GM12878 (cell line): Measurements from ENCODE around the gene MCOLN3. TPM values are rescaled to one million over a fixed set of nuclear protein-coding genes. Genes with fewer than 3 reads are reported as not detected.

Source experiments
- BCL11A ChIP-seq: IDR thresholded peaks from 2 replicates; pipeline ENCODE4 v1.6.1; 2011; ENCODE audit warnings: low read depth, low read length
- BHLHE40 ChIP-seq, 2 experiments: fragments of 450-650 bp in 1 of 2; IDR thresholded peaks; 2 replicates each; pipeline ENCODE4 v1.6.1; 2011 to 2017; ENCODE audit warnings: low read depth in 2 of 2, borderline replicate concordance in 1 of 2, improper control_type of control experiment in 1 of 2, low read length in 1 of 2, mild to moderate bottlenecking in 1 of 2
- CBX5 ChIP-seq: sonication (generic); IDR thresholded peaks from 2 replicates; pipeline ENCODE4 v1.6.1; 2016; ENCODE audit warnings: low read depth, moderate library complexity, mild to moderate bottlenecking, inconsistent platforms
- CEBPZ ChIP-seq: fragments of 150-350 bp; IDR thresholded peaks from 2 replicates; pipeline ENCODE4 v1.6.1; 2016; ENCODE audit warnings: low read depth, low read length
- CTCF ChIP-seq, 3 experiments: IDR thresholded peaks in 2 of 3; conservative IDR thresholded peaks in 1 of 3; 2 replicates each; pipeline ENCODE4 v1.5.1; 2011; ENCODE audit warnings: low read depth in 3 of 3, low read length in 3 of 3, mild to moderate bottlenecking in 3 of 3, control low read depth in 2 of 3, moderate library complexity in 2 of 3, inconsistent platforms in 1 of 3, mixed read lengths in 1 of 3; ENCODE audit not compliant: control insufficient read depth in 2 of 3, insufficient read depth in 1 of 3; ENCODE audit errors: extremely low read depth in 1 of 3
- DPF2 ChIP-seq: fragments of 450-650 bp; IDR thresholded peaks from 2 replicates; pipeline ENCODE4 v1.6.1; 2017; ENCODE audit warnings: mild to moderate bottlenecking
- IKZF1 ChIP-seq: fragments of 450-650 bp; conservative IDR thresholded peaks from 2 replicates; pipeline ENCODE4 v1.6.1; 2017; ENCODE audit warnings: antibody characterized with exemption, mild to moderate bottlenecking
- NKRF ChIP-seq: fragments of 450-650 bp; conservative IDR thresholded peaks from 2 replicates; pipeline ENCODE4 v1.6.1; 2017; ENCODE audit warnings: mild to moderate bottlenecking, moderate library complexity
- PKNOX1 ChIP-seq: fragments of 450-650 bp; IDR thresholded peaks from 2 replicates; pipeline ENCODE4 v1.6.1; 2016; ENCODE audit warnings: mild to moderate bottlenecking
- POLR2A ChIP-seq: IDR thresholded peaks from 2 replicates; pipeline ENCODE4 v1.6.1; 2011; ENCODE audit warnings: low read depth, mild to moderate bottlenecking, low read length
- POLR2AphosphoS2 ChIP-seq: IDR thresholded peaks from 2 replicates; pipeline ENCODE4 v1.6.1; 2011; ENCODE audit warnings: low read depth, mild to moderate bottlenecking, low read length, improper control_type of control experiment, moderate library complexity
- SRF ChIP-seq, 2 experiments: IDR thresholded peaks; 2 replicates each; pipeline ENCODE4 v1.6.1; 2011; ENCODE audit warnings: low read depth in 2 of 2, low read length in 2 of 2, mild to moderate bottlenecking in 1 of 2, moderate library complexity in 1 of 2
- STAT1 ChIP-seq: fragments of 450-650 bp; conservative IDR thresholded peaks from 2 replicates; pipeline ENCODE4 v1.6.1; 2014; ENCODE audit warnings: antibody characterized with exemption, mild to moderate bottlenecking
- SUZ12 ChIP-seq: fragments of 200-600 bp; sonication (generic); IDR thresholded peaks from one replicate; pipeline ENCODE4 v1.6.1; 2018; ENCODE audit warnings: antibody characterized with exemption, mild to moderate bottlenecking; ENCODE audit not compliant: unreplicated experiment
- ZBED1 ChIP-seq: IDR thresholded peaks from 2 replicates; pipeline ENCODE4 v1.6.1; 2016; ENCODE audit warnings: borderline replicate concordance
- ZNF384 ChIP-seq: IDR thresholded peaks from 2 replicates; pipeline ENCODE4 v1.6.1; 2012; ENCODE audit warnings: low read depth, mild to moderate bottlenecking, low read length, improper control_type of control experiment, borderline replicate concordance
- ZNF592 ChIP-seq: fragments of 450-650 bp; IDR thresholded peaks from 2 replicates; pipeline ENCODE4 v1.6.1; 2017; ENCODE audit warnings: mild to moderate bottlenecking, moderate library complexity
- polyA plus RNA-seq, 11 experiments: library from polyadenylated mRNA; depleted of rRNA in 4 of 11; unstranded in 6 of 11; stranded (reverse) in 5 of 11; fragments of >200 nt; fragmentation: Nextera tagmentation in 4 of 11; fragmentation: Illumina TruSeq in 1 of 11; extraction: Ambion mirVana in 4 of 11; extraction: Trizol in 1 of 11; gene quantifications; 1 replicate in 1 of 11; 2 replicates in 10 of 11; pipeline versions ENCODE4 v1.2.1 to v1.2.3, GENCODE V29; 2011 to 2016; ENCODE audit warnings: inconsistent platforms in 2 of 11, missing spikeins in 2 of 11, low read depth in 1 of 11
- total RNA-seq, 4 experiments: library from RNA; depleted of rRNA in 3 of 4; stranded (reverse); fragments of >200 nt in 3 of 4; fragmentation: Illumina TruSeq in 1 of 4; extraction: Trizol in 1 of 4; gene quantifications; 2 replicates each; pipeline versions ENCODE4 v1.2.1 to v1.2.3, GENCODE V29; 2013 to 2021

The MCOLN3 gene
- total and polyA plus RNA-seq, 10 of the 15 experiments (the other 5 are each of a cell fraction or from before 2014, with no cell fraction given), result 0.48 to 7.4 (median 3.8) TPM

DNA sequence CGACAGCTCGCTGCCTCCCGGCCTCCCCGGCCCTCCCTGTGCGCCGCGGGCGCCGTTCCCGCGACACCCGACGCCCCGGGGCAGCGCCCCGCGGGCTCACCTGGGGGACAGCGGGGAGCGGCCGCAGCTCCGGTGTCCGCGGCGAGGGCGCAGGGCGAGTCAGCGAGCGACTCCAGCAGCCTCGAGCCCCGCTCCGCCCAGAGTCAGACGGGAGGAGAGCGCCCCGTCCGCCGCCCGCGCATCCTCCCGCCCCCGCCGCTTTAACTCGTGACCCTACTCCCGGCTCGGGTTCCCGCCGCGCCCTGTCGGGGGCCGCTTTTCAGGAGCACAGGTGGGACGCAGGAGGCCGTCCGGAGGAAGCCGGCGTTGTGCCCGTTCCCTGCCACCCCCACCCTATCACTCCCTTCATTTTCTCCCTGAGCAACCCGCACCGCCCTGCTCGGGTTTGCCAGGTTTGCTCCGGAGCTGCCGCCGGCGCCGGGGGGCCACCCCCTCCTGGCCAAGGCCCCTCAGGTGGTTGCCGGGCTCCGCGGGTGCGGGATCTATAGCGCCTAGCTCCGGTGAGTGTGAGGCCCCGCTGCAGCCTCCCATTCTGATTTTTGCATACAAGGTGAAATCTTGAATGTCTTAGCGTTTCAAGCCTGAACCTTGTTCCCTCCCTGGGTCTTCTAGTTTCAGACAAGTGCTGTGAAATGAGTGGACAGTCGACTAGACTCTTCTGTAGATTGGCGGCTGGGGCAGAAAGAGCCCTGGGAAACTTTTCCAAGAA is at the start of gene MCOLN3 (continued):
- TF ChIP-seq STAT1 (no peak), NKRF (no peak), SRF (IDR thresholded peaks at IDR 0.05; ENCODE audit: low read depth in 2 of 2, low read length in 2 of 2) (no peak), CTCF (IDR thresholded peaks at IDR 0.05 in 2 of 3, conservative IDR thresholded peaks at IDR 0.05 in 1 of 3; ENCODE audit: control insufficient read depth in 2 of 3, extremely low read depth in 1 of 3, insufficient read depth in 1 of 3, low read depth in 3 of 3, low read length in 3 of 3) (no peak), ZNF384 (no peak), PKNOX1 (no peak), BCL11A (no peak), CEBPZ (no peak), POLR2AphosphoS2 (no peak), ZNF592 (no peak), BHLHE40 (IDR thresholded peaks at IDR 0.05; ENCODE audit: borderline replicate concordance in 1 of 2, low read depth in 2 of 2, low read length in 1 of 2) (peak in 1 of 2 experiments; percentile 61; a peak in 2 of 4 replicates), IKZF1 (peak; percentile 80), DPF2 (peak; percentile 43), SUZ12 (peak; percentile 75), POLR2A (no peak), CBX5 (no peak), ZBED1 (no peak)
